A673 (cell line): ENCODE data around the gene GLYR1.

Experiments
- EZH2 ChIP-seq: fragments of 200-600 bp; sonication (generic); IDR thresholded peaks from 2 replicates; pipeline ENCODE4 v1.6.1; 2017; ENCODE audit warnings: borderline replicate concordance, low read depth, mild to moderate bottlenecking, mixed read lengths, antibody characterized with exemption, low read length; ENCODE audit not compliant: poor library complexity, severe bottlenecking
- TF ChIP-seq, protein P1 (sequence below): fragments of 300-800, 200-600 bp; sonication (generic); conservative IDR thresholded peaks from 2 replicates; pipeline ENCODE4 v1.5.1; 2017; ENCODE audit warnings: low read depth, mild to moderate bottlenecking, antibody characterized with exemption, low read length, moderate library complexity, mixed read lengths

DNA sequence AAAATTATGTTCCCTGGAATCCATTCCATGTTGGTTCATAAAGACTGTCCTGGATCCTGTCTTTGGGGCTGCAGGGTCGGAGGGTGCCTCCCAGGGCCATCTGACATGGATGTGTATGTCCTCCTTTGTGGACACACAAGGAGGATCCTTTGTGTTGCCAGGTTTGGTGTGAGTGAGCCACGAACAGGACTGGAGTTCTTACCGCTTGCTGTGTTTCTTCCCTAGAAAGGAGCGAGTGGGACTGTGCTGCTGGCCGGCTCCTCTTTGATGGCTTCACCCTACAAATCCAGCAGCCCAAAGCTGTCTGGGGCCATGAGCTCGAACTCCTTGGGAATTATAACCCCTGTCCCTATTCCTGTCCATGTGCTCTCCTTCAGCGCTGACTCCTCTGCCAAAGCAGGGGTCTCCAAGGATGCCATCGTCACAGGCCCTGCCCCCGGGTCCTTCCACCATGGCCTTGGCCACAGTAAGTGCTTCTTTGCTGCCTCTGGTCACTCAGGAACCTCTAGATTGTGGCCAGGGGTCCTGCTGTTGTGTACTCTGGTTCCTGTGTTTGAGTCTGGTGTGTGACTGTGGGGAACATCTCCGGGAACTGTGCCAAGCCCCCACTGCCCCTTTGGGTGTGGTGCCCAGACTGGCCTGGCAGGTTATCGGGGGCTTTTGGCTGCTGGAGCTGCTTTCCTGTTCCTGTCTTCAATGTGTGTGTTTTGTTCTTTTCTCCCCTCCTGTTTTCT lies 29.7 kb upstream of the GLYR1 start:
- TF ChIP-seq, protein P1, sequence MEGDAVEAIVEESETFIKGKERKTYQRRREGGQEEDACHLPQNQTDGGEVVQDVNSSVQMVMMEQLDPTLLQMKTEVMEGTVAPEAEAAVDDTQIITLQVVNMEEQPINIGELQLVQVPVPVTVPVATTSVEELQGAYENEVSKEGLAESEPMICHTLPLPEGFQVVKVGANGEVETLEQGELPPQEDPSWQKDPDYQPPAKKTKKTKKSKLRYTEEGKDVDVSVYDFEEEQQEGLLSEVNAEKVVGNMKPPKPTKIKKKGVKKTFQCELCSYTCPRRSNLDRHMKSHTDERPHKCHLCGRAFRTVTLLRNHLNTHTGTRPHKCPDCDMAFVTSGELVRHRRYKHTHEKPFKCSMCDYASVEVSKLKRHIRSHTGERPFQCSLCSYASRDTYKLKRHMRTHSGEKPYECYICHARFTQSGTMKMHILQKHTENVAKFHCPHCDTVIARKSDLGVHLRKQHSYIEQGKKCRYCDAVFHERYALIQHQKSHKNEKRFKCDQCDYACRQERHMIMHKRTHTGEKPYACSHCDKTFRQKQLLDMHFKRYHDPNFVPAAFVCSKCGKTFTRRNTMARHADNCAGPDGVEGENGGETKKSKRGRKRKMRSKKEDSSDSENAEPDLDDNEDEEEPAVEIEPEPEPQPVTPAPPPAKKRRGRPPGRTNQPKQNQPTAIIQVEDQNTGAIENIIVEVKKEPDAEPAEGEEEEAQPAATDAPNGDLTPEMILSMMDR = no peak
- TF ChIP-seq EZH2 = no peak
